GM04504 (cell line): ENCODE results near the gene SCARB2.

ENCODE experiments used
- DNase-seq: peaks from one replicate; pipeline ENCODE4 v3.0.0-alpha.2; 2012; ENCODE audit warnings: low read depth

SCARB2 gene

GRCh38 chr4:76224171-76224570 is 10.5 kb upstream of the SCARB2 start:
- no peak for DNase-seq

DNA sequence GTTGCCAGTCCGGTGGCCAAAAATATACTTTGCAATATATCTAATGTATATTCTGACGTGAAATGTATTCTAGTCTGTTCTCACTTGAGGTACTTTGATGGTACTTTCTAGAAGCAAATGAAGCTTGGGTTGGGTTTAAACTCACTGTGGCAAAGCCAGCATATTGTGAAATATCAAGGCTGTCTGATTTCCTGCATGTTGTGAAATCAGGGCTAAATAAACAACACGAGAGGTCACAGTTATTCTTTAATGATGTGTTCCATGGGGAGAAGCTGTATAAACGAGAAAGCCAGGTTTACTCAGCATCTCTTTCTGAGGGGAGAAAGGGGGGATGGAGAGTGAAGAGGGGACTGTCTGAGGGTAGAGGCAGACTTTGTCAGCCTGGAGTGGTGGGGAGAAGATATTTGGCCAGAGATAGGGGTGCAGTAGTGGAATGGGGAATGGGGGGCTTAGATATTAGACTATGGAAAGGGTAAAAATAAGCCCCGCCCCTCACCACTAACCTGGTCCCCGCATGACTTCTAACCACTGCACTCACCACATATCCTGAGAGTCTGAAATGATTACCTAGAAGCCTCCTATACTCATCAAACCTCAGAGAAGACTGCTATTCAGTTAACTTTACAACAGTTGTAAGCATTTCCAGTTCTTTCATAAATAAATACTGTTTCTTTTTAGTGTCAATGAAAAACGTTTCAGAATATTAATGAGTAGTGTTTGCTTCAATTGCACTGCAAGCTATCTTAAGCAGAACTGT is 5.9 kb upstream of the SCARB2 start:
- no peak for DNase-seq

DNA sequence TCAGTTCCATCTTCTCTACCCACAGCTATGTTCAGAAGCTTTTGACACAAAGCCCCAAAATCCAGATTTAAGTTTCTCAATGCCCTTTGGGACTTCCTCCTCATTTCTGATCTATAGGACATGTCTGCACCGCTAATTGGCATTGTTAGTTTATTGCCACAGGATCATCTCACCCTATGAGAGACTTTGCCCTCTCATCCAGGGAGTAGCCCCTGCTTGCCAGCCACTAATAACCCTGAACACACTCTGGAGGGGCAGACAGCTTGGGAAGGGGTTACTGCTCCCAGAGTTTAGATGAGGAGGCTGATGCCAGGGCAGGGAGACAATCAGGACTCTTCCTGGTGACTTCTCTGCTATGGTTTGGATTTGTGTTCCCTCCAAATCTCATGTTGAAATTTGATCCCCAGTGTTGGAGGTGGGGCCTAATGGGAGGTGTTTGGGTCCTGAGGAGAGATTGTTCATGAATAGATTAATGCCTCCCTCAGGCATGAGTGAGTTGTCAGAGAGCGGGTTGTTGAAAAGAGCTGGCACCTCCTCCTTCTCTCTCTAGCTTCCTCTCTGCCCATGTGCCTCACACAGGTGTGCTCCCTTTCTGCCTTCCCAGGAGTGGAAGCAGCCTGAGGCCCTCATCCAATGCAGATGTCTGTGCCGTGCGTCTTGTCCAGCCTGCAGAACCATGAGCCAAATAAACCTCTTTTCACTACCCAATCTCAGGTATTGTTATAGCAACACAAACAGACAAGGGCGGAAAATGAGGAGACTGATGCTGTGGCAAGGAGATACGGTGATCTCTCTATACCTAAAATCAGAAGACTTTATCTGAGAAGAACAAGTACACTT is 3.6 kb upstream of the SCARB2 start:
- no peak for DNase-seq

- DNase-seq: no peak
Observed at GRCh38 chr4:76216524-76216923, 2.9 kb upstream of the SCARB2 start.

- no peak for DNase-seq
Observed at GRCh38 chr4:76215077-76215476, 1.5 kb upstream of the SCARB2 start.

DNA sequence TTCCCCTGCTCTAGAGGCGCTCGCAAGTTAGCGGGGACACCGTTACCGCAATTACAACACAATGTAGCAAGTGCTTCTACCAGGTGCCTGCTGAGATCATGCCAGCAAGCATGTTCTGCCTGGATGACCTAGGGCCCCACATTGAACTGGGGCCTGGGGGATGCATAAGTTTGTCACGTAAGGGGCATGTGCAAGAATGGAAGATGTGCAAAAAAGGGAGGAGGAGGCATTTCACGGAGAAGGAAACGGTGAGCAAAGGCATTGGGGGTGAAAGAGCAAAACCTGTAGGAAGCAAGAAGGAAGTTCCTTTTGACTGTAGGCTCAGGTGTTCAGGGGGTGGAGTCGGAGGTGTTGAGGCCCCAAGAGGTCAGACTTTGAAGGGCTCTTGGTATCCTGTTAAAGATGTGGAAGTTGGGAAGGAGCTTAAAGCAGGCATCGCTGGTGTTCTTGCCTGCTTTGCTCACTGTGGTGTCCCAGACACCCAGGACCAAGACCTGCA is 602 bp upstream of the SCARB2 start:
- DNase-seq: no peak

- DNase-seq: no peak
Observed at GRCh38 chr4:76212851-76213414, 691 bp downstream of the SCARB2 start.

GRCh38 chr4:76211769-76212708 is 1.6 kb downstream of the SCARB2 start:
- DNase-seq: no peak

- no peak for DNase-seq
Observed at GRCh38 chr4:76210452-76210851, 3.2 kb downstream of the SCARB2 start.

- DNase-seq: no peak
Observed at GRCh38 chr4:76209881-76210280, 3.7 kb downstream of the SCARB2 start.

- DNase-seq: peak; percentile 73
Observed at GRCh38 chr4:76208005-76208765, 5.4 kb downstream of the SCARB2 start.

GRCh38 chr4:76207549-76207948 is 6.1 kb downstream of the SCARB2 start:
- no peak for DNase-seq

GRCh38 chr4:76206222-76206942 is 7.2 kb downstream of the SCARB2 start:
- no peak for DNase-seq

DNA sequence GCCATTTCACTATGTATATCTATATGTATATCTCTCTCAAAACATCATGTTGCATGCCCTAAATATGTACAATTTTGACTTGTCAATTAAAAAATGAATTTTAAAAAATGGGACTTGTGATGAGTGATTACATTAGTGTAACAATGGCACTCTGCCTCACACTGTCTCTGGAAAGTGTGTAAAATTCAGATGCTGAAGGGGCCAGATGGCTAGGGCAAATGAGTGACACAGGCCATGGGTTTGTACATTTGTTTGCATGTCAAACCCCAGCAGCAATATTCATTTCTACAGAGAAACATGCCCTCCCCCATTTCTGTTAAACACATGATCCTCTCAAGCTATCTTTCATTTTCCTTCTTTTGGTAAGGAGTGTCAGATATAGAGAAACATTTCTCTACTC is 8.1 kb downstream of the SCARB2 start:
- no peak for DNase-seq

DNA sequence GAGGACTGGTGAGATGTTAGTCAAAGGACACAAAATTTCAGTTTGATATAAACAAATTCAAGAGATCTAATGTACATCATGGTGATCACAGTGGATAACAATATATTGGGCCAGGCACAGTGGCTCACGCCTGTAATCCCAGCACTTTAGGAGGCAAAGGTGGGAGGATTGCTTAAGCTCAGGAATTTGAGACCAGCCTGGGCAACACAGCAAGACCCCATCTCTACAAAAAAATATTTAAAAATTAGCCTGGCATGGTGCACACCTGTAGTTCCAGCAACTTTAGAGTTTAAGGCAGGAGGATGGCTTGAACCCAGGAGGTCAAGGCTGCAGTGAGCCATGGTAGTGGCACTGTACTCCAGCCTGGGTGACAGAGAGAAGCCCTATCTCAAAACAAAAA is 8.7 kb downstream of the SCARB2 start:
- DNase-seq: no peak

DNA sequence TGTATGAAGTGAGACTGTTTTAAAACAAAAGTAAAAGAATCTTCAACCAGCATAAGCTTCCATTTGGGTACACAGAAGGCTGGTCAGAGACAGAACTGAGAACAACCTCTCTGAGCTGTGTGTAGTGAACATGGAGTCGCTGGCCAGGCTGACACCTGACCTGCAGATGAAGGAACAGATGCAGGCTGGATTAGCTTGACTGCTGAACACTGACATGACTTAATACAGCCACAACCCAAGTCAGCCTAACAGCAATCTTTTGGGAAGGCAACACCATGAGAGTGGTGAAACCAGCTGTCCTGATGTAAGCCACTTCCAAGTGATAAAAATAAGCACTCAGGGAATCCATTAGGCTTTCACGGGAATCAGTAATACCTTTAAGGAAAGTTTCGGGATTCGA is 10.1 kb downstream of the SCARB2 start:
- no peak for DNase-seq

DNA sequence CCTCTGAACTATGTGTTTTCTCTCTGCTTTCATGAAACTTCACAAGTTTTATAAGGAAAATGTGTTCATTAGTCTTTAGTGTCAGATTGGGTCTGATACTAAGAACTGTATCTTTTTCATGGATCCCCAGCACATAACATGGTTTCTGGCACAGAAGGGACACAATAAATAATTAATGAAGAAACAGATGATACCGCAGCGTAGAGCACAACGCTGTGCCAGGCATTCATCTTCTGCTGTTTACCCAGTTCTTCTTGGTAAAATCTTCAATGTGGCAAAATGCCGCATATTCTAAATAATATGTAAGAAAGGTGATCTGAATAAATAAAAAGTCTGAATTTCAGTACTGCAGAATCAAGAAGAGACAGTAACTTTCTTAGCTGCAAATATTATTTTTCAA is 12.3 kb downstream of the SCARB2 start:
- no peak for DNase-seq

- no peak for DNase-seq
Observed at GRCh38 chr4:76200771-76201231, 12.8 kb downstream of the SCARB2 start.

DNA sequence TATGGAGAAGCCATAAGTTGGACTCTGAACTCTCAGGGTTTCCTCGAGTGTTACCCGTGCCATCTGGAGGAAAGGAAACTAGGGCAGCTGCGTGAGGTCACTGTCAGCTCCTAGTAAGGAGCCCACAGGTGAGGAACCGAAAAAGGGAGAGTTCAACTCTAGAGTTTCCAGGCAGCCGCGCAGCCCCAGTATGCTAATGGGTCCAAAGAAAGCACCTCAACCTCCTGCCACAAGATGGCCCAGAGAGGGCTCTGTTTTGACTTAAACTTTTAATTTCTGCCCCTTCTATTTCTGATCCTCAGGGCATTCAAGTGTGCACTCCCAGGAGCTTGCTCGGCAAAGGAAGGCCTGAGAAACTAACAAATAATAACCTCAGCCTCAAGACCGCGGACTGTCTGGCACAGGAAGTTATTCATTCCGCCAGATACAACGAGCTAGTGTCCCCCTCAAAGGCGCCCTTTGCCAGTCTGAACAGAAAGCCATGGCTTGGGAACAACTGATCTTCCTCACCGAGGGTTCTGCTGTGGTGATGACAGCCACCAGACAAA is 13.9 kb downstream of the SCARB2 start:
- DNase-seq: no peak
